Mesendoderm (in vitro differentiated cells): Measurements from ENCODE around the gene LRRC37A3.
"Not testable (repeated sequence)": the region's sequence is repeated elsewhere in the genome, so short reads cannot be mapped to it uniquely, and the experiment has no call there.

ENCODE experiments used
- DNase-seq: peaks from one replicate; pipeline ENCODE4 v3.0.0; 2013
- H2AK5ac ChIP-seq: 2 replicates; pipeline ENCODE4 v1.6.1; 2013; ENCODE audit warnings: low read length, inconsistent platforms
- H2BK120ac ChIP-seq: 2 replicates; pipeline ENCODE4 v1.6.1; 2013; ENCODE audit warnings: low read depth, mild to moderate bottlenecking, low read length, moderate library complexity, mixed read lengths
- H2BK15ac ChIP-seq: replicated peaks from 2 replicates; pipeline ENCODE4 v1.6.1; 2013; ENCODE audit warnings: low read depth, mild to moderate bottlenecking, moderate library complexity
- H2BK5ac ChIP-seq: 2 replicates; pipeline ENCODE4 v1.6.1; 2013; ENCODE audit warnings: low read length, inconsistent platforms
- H3K18ac ChIP-seq: 2 replicates; pipeline ENCODE4 v1.6.1; 2013; ENCODE audit warnings: mild to moderate bottlenecking, low read length, mixed read lengths
- H3K23ac ChIP-seq: one replicate; pipeline ENCODE4 v1.6.1; 2013; ENCODE audit warnings: low read length
- H3K27ac ChIP-seq: 2 replicates; pipeline ENCODE4 v1.5.1; 2013; ENCODE audit warnings: low read depth, mild to moderate bottlenecking, inconsistent platforms, low read length, moderate library complexity
- H3K27me3 ChIP-seq: 2 replicates; pipeline ENCODE4 v1.6.1; 2013; ENCODE audit warnings: low read length, control low read depth, mild to moderate bottlenecking, inconsistent platforms; ENCODE audit not compliant: insufficient read depth, poor library complexity
- H3K36me3 ChIP-seq: 2 replicates; pipeline ENCODE4 v1.6.1; 2013; ENCODE audit warnings: low read length, inconsistent platforms; ENCODE audit not compliant: control insufficient read depth, insufficient read depth
- H3K4ac ChIP-seq: one replicate; pipeline ENCODE4 v1.6.1; 2013; ENCODE audit warnings: low read depth, mild to moderate bottlenecking, low read length, moderate library complexity
- H3K4me1 ChIP-seq: 2 replicates; pipeline ENCODE4 v1.6.1; 2013; ENCODE audit warnings: low read depth, low read length, inconsistent platforms; ENCODE audit not compliant: control insufficient read depth
- H3K4me2 ChIP-seq: 2 replicates; pipeline ENCODE4 v1.6.1; 2013; ENCODE audit warnings: low read length
- H3K4me3 ChIP-seq: 2 replicates; pipeline ENCODE4 v1.5.1; 2013; ENCODE audit warnings: mild to moderate bottlenecking, low read length
- H3K56ac ChIP-seq: one replicate; pipeline ENCODE4 v1.6.1; 2013; ENCODE audit warnings: low read length
- H3K79me1 ChIP-seq: 2 replicates; pipeline ENCODE4 v1.6.1; 2013; ENCODE audit warnings: low read length, inconsistent platforms
- H3K79me2 ChIP-seq: 2 replicates; pipeline ENCODE4 v1.6.1; 2013; ENCODE audit warnings: mild to moderate bottlenecking, low read length; ENCODE audit not compliant: control insufficient read depth, insufficient read depth
- H3K9ac ChIP-seq: 2 replicates; pipeline ENCODE4 v1.6.1; 2013; ENCODE audit warnings: low read length, inconsistent platforms
- H4K5ac ChIP-seq: one replicate; pipeline ENCODE4 v1.6.1; 2013; ENCODE audit warnings: low read length
- H4K8ac ChIP-seq: one replicate; pipeline ENCODE4 v1.6.1; 2013; ENCODE audit warnings: low read depth, mild to moderate bottlenecking, control low read depth, low read length, moderate library complexity
- WGBS: extraction: QIAGEN DNeasy Blood & Tissue Kit; methylation state at CpG from one replicate; pipeline ENCODE4 v1.1.7; 2013; ENCODE audit warnings: low lambda C conversion rate, missing lambda C conversion rate; ENCODE audit not compliant: insufficient coverage; ENCODE audit errors: extremely low coverage; 5-methylcytosine and 5-hydroxymethylcytosine counted together

Gene LRRC37A3

GRCh38 chr17:64940055-64940454 is 20.8 kb upstream of the LRRC37A3 start:
- no peaks in the 10 kb centered on the region for H3K36me3 ChIP-seq

GRCh38 chr17:64938925-64939474 is 19.7 kb upstream of the LRRC37A3 start:
- H3K18ac ChIP-seq: no peak overlapping the region
- no peak overlapping the region for H3K23ac ChIP-seq
- H3K4me1 ChIP-seq: no peaks in the 10 kb centered on the region
- H4K5ac ChIP-seq: no peak overlapping the region
- no peak overlapping the region for H4K8ac ChIP-seq
- H3K9ac ChIP-seq: no peak overlapping the region
- no peaks in the 10 kb centered on the region for H3K79me2 ChIP-seq
- DNase-seq: peak; percentile 75
- no peaks in the 10 kb centered on the region for H3K36me3 ChIP-seq
- H2BK15ac ChIP-seq: no peak overlapping the region
- peak overlapping the region; percentile 56 for H3K56ac ChIP-seq
- WGBS: no CpG with 5 or more reads among the region's 11 CpGs
- H2BK120ac ChIP-seq: no peak overlapping the region
- no peak overlapping the region for H3K4ac ChIP-seq
- H2BK5ac ChIP-seq: no peak overlapping the region
- H3K27ac ChIP-seq: no peak overlapping the region
- H3K27me3 ChIP-seq: no peaks in the 10 kb centered on the region
- H3K79me1 ChIP-seq: no peaks in the 10 kb centered on the region
- no peak overlapping the region for H2AK5ac ChIP-seq
- H3K4me2 ChIP-seq: no peak overlapping the region
- H3K4me3 ChIP-seq: no peak overlapping the region

More at GRCh38 chr17:64940055-64940454, 20.8 kb upstream of the LRRC37A3 start:
- Histone ChIP-seq H3K23ac (no peak overlapping the region), H3K27me3 (no peaks in the 10 kb centered on the region), H2BK120ac (no peak overlapping the region), H3K4me3 (no peak overlapping the region), H3K4ac (no peak overlapping the region), H3K79me1 (no peaks in the 10 kb centered on the region), H4K5ac (no peak overlapping the region), H2BK5ac (no peak overlapping the region), H3K18ac (no peak overlapping the region), H2AK5ac (no peak overlapping the region), H3K56ac (no peak overlapping the region), H3K79me2 (no peaks in the 10 kb centered on the region), H3K9ac (no peak overlapping the region), H4K8ac (no peak overlapping the region), H2BK15ac (no peak overlapping the region), H3K4me1 (no peaks in the 10 kb centered on the region), H3K4me2 (no peak overlapping the region), H3K27ac (no peak overlapping the region)
- WGBS: no CpG with 5 or more reads among the region's 4 CpGs
- no peak for DNase-seq

- Histone ChIP-seq H3K4me1 (no peaks in the 10 kb centered on the region), H3K79me2 (no peaks in the 10 kb centered on the region), H3K9ac (no peak overlapping the region), H3K4me2 (no peak overlapping the region), H3K79me1 (no peaks in the 10 kb centered on the region), H2BK120ac (no peak overlapping the region), H3K4me3 (no peak overlapping the region), H2BK15ac (no peak overlapping the region), H4K8ac (no peak overlapping the region), H3K4ac (no peak overlapping the region), H2AK5ac (no peak overlapping the region), H3K27me3 (no peaks in the 10 kb centered on the region), H2BK5ac (no peak overlapping the region), H3K27ac (no peak overlapping the region), H3K18ac (no peak overlapping the region), H4K5ac (no peak overlapping the region), H3K56ac (no peak overlapping the region), H3K36me3 (no peaks in the 10 kb centered on the region), H3K23ac (no peak overlapping the region)
- no peak for DNase-seq
Observed at GRCh38 chr17:64938290-64938689, 19.0 kb upstream of the LRRC37A3 start.

GRCh38 chr17:64936117-64936516 is 16.8 kb upstream of the LRRC37A3 start:
- H3K4me1 ChIP-seq: no peaks in the 10 kb centered on the region
- H3K27ac ChIP-seq: no peak overlapping the region
- H3K9ac ChIP-seq: no peak overlapping the region
- no peaks in the 10 kb centered on the region for H3K79me1 ChIP-seq
- no peak overlapping the region for H2AK5ac ChIP-seq
- H3K4me3 ChIP-seq: no peak overlapping the region
- no peak overlapping the region for H3K4ac ChIP-seq
- whole genome bisulfite sequencing: no CpG with 5 or more reads among the region's 10 CpGs
- no peak overlapping the region for H2BK120ac ChIP-seq
- no peak overlapping the region for H4K8ac ChIP-seq
- no peak overlapping the region for H2BK15ac ChIP-seq
- no peak overlapping the region for H4K5ac ChIP-seq
- no peaks in the 10 kb centered on the region for H3K36me3 ChIP-seq
- H3K79me2 ChIP-seq: no peaks in the 10 kb centered on the region
- no peak for DNase-seq
- no peak overlapping the region for H3K18ac ChIP-seq
- no peak overlapping the region for H3K56ac ChIP-seq
- no peak overlapping the region for H3K4me2 ChIP-seq
- H2BK5ac ChIP-seq: no peak overlapping the region
- H3K23ac ChIP-seq: no peak overlapping the region
- no peaks in the 10 kb centered on the region for H3K27me3 ChIP-seq

GRCh38 chr17:64934284-64934778 is 15.1 kb upstream of the LRRC37A3 start:
- H3K36me3 ChIP-seq, H3K27me3 ChIP-seq, H3K56ac ChIP-seq, H3K4me2 ChIP-seq, H2BK15ac ChIP-seq, H3K4me3 ChIP-seq, H3K9ac ChIP-seq, H2BK120ac ChIP-seq, H3K4me1 ChIP-seq, H3K23ac ChIP-seq, H3K27ac ChIP-seq, DNase-seq, H3K18ac ChIP-seq, H2BK5ac ChIP-seq, H4K8ac ChIP-seq, H4K5ac ChIP-seq, H3K79me2 ChIP-seq, H3K79me1 ChIP-seq, H3K4ac ChIP-seq, H2AK5ac ChIP-seq: not testable (repeated sequence)
- no CpG with 5 or more reads among the region's 6 CpGs for WGBS

- DNase-seq, H3K18ac ChIP-seq, H2AK5ac ChIP-seq, H3K79me2 ChIP-seq, H3K9ac ChIP-seq, H3K23ac ChIP-seq, H2BK5ac ChIP-seq, H3K4me1 ChIP-seq, H3K4me2 ChIP-seq, H3K79me1 ChIP-seq, H3K27ac ChIP-seq, H2BK15ac ChIP-seq, H3K56ac ChIP-seq, H2BK120ac ChIP-seq, H3K4me3 ChIP-seq, H4K5ac ChIP-seq, H3K36me3 ChIP-seq, H3K27me3 ChIP-seq, H3K4ac ChIP-seq, H4K8ac ChIP-seq: not testable (repeated sequence)
- WGBS: no CpG with 5 or more reads among the region's 3 CpGs
Observed at GRCh38 chr17:64932850-64933249, 13.6 kb upstream of the LRRC37A3 start.
